GM19463 (cell line): ENCODE measurements around the gene CAPSL.
"Not testable (repeated sequence)": the region's sequence is repeated elsewhere in the genome, so short reads cannot be mapped to it uniquely, and the experiment has no call there.

Source experiments
- ATAC-seq: cut with Tn5 transposase; IDR thresholded peaks from one replicate; pipeline ENCODE4 v1.9.1; 2021; ENCODE audit warnings: mild to moderate bottlenecking, moderate library complexity; ENCODE audit not compliant: unreplicated experiment

Gene CAPSL

DNA sequence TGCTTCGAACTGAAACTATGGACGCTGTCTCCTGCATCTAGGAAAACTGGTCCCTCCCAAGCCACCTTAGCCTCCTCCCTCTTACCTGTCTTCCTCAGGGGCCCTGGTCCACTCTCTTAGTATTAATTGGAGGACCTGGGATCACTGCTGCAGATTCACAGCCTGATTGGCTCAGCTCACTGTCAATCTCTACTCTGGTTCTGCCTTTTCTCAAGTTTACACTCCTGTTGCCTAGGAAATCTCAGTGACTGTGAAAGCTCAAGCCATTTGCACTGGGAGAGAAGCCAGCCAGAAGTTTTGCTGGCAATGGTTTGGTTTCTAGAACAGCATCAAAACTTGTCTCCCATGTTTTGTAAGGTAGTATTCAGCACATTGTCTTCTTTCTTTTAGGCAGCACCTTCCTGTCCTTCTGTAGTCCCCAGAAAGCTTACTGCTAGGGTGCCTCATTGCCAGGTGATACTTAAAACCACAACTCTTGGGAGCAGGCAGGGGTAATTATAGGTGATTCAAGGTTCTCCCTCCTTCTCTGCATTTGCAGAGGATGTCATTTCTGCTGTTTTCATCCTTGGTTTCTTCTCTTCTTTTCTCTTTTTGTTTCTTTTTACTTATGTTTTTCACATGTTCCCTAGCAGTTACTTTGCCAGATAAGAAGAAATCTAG lies at the start of gene CAPSL:
Gene CAPSL (minus strand): TSS at position 55 of the 660 bp plus-strand sequence. CDS start 17,502 bp downstream, outside the sequence.
- no peak for ATAC-seq

- no peak for ATAC-seq
These were observed 49.4 kb upstream of the CAPSL start for GRCh38 chr5:35987776-35988175.

DNA sequence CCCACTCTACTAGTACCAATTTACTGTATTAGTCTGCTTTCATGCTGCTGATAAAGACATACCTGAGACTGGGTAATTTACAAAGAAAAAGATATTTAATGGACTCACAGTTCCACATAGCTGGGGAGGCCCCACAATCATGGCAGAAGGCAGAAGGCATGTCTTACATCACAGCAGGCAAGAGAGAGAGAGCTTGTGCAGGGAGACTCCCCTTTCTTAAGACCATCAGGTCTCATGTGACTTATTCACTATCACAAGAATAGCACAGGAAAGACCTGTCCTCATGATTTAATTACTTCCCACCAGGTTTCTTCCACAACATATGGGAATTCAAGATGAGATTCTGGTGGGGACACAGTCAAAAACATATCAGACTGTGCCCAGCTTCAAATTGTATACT lies 41.3 kb upstream of the CAPSL start:
- no peak for ATAC-seq

- not testable (repeated sequence) for ATAC-seq
These were observed 38.4 kb upstream of the CAPSL start for GRCh38 chr5:35976859-35977258.

DNA sequence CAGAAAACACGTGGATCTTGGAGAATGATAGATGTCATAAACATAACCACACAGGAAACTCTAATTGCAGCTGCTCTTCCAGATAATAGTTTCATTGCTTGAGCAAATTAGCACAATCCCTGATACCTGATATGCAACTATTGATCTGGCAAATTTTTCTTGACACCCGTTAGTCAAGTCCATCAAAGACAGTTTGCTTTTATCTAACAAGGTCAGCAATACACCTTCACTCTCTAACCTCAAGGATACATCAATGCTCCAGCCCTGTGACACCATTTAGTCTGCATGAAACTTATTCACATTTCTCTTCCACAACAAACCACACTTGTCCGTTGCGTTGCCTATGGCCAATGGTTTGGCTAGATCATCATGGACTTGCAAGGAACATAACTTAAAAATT lies 36.1 kb upstream of the CAPSL start:
- ATAC-seq, result no peak

- ATAC-seq, result no peak
These were observed 33.4 kb upstream of the CAPSL start for GRCh38 chr5:35971878-35972210.

GRCh38 chr5:35971186-35971877 lies 32.9 kb upstream of the CAPSL start:
- ATAC-seq, result no peak

GRCh38 chr5:35963381-35963843 lies 25.0 kb upstream of the CAPSL start:
- no peak for ATAC-seq

DNA sequence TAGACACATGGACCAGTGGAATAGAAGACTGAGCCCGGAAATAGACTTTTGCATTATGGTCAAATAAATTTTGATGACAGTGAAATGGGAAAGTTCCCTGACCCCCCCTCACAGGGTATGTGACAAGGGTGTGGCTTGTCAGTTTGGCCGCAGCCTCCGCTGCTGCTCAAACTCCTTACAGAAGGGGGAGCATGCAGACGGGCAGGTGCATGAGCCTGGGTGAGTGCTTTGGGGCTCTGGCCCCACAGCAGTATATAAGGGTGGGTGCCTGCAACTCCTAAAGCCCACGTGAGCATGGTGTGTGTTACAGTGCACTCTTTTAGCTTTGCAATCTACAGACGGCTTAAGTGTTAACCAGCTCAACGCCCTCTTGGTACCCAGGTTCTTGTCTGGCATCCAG lies 21.9 kb upstream of the CAPSL start:
- ATAC-seq, result no peak

DNA sequence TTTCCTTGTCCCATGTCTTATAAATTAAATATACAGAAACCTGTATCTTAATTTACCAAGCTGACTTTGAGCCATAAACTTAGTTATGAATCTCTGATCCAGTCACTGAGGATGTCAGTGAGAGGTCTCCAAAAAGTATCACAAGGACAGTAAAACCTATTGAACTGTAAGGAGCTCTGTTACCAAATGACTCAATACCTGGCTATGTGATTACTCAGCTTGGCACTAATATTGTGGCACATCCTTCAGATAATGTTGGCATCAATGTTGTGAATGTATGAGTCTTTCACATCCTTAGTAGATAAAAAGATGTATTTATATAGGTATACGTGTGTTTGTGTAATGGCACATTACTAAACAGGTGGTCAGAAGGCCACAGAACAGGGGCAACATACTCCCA lies 18.0 kb upstream of the CAPSL start:
- no peak for ATAC-seq

- no peak for ATAC-seq
These were observed 15.8 kb upstream of the CAPSL start for GRCh38 chr5:35954175-35954574.

- ATAC-seq, result no peak
These were observed 8.7 kb upstream of the CAPSL start for GRCh38 chr5:35947085-35947484.

DNA sequence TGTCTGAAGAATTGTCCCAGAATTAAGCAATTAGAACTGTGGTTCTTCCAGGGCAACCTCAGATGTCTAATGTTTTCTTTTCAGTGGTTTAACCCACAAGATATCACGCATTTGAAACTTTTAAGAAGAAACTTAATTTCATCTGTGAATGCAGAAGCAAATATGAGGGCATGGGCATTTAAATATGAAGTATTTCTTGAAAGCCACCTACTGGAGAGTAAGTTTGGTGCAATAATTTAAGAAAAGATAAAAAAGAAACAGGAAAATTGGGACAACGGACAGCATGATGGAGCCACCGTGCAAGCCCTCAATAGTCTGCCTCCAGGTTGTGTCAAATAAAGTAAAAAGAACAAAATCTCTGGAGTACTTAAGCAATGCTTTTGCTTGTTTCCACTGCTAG lies 1.2 kb upstream of the CAPSL start:
- no peak for ATAC-seq

DNA sequence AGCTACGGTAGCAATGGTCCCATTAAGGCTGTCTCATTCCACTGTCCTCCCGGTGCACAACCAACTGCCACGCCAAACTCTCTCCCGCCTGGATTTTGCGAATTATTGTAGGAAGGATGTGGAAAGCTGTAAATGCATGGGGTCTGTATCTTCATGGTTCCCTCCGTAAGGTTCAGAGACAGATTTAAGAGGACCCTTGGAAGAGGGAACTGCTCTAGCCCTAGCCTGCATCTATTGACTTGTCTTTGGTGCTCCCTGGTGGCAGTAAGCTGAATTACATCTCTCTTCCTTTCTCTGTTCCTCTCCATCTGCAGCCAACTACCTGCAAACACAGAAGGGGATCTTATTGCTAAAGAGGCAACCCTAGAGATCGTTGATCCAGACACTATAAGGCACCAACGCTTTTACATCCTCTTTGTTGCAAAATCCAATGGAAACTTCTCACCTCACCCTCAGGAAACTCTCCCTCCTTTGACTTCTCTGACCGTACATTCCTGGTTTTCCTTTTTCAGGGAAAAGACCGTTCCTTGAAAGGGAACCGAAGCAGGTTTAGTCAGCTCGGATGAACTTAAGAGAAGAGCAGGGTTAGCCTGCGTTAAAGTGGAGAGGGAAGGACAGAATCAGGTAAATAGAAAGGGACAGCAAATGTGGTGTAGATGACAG lies 11.9 kb downstream of the CAPSL start:
- peak; percentile 60 for ATAC-seq

DNA sequence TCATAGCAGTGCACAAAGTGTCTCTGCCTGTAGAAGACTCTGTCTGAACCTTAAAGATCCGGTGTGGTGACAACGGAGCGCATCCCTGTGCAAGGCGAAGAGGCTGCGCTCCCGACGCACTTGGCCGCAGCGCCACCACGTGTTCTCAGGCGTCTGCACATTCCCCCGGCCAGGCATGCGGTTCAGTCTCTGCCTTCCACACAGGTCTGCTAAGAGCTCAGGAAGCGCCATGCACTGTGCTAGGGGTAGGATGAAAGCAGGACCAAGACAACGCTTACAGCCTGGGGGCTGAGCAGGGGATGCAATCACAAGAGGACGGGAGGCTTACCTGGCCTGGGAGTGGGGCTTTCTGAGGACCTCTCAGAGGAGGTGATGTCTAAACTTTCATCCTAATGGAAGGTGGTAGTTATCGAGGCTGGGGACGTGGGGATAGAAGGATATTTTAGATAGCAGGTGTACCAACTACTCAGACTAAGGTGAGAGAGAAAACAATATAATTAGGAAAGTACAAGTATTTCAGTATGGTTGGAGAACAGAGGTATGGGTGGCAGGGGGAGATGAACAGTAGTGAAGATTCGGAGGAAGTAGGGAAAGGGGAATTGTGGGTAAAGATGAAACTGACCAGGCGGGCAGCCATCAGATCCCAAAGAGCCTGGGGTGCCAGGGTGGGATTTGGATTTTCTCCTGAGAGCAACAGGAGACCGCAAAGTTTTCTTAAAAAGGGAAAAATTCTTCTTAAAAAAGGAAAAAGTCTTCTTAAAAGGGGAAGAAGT lies 13.3 kb downstream of the CAPSL start:
- ATAC-seq, result peak; percentile 89

DNA sequence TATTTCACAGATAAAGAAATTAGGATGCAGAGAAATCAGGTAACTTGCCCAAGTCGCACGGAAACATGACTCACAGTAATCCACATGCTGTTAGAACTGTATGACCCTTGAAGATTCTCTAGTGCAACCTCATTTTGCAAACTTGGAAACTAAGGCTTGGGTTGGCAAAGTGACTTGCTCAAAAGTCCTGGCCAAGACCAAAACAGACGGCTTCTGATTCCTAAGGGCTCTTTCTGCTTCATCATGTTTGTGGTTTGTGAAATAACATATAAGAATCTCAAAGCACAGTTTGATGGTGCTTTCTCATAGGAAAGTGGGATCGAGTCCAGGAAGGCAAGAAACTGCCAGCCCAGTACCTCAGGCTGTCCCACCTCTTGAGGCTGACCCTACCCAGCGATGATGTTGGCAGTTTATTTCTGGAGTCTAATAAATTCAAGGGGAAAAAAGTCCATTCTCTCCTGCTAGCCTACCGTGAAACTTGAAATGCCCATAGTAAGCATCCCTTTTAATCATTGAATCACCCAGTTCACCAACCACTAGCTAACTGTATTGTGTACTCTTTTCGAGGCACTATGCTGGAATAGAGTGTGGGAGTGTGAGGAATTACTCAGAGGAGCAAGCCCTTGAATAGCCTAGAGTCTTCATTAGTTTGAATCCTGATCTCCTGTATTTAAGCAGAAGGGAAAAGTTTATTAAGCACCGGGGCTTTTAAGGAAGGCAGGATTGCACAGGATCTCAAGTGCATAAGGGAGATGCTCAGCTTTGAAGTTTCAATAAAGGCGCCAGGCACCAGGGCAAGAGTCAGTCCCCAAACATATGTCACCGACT lies 14.1 kb downstream of the CAPSL start:
- no peak for ATAC-seq

DNA sequence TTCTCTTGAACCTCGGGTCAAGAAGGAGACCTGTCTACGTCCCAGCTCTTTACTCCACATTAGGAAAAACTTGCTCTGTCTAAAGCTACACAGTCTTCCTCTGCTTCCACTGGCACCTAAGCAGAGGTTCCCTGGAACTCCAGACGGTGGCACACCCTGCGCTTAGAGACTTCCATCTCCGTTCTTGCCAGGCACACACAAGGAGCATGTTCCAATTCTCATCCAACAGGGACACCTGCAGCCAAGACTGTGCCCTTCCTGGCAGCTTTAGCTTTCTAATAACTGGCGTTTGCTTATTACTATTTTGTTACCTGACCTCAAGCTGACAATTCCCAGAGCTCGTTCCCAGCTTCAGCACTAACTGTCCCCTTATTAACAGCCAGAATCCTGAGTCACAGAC lies 16.0 kb downstream of the CAPSL start:
- ATAC-seq, result no peak

DNA sequence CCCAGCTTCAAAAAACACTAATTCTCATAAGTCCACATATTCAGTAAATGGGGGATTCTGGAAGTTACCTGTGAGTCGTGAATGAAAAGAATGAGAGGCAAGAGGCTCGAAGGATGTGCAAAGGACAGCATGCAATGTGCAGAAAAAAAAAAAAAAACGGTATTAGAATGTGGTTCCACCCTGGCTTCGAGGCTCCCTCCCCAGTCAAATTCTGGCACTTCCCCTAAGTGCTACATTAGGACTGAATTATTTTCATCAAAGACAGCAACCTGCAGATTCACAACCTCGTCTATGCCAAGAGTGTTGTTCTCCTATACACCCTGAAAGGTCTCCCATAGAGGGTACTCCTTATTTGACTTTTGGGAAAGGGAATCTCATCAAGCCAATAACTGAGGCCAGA lies 16.5 kb downstream of the CAPSL start:
- no peak for ATAC-seq

- ATAC-seq, result no peak
These were observed 17.5 kb downstream of the CAPSL start for GRCh38 chr5:35920890-35921289.

DNA sequence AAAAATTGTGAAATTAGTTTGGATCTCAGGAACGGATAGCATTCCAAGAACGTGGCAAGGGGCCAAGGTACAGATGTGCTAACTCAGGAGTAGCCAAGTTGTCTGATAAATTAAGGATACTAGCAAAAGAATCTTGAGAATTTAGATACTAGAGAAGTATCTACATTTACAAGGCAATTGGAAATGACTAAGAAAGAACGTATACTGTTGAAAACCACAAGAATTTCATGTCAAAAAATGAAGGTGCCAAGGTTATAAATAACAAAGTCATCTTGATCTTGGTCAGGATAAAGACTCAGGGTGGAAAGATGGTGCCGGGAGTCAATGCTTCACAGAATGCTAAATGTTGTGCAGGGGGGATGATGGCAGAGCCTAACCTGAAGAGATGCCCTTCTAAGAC lies 19.2 kb downstream of the CAPSL start:
- no peak for ATAC-seq

DNA sequence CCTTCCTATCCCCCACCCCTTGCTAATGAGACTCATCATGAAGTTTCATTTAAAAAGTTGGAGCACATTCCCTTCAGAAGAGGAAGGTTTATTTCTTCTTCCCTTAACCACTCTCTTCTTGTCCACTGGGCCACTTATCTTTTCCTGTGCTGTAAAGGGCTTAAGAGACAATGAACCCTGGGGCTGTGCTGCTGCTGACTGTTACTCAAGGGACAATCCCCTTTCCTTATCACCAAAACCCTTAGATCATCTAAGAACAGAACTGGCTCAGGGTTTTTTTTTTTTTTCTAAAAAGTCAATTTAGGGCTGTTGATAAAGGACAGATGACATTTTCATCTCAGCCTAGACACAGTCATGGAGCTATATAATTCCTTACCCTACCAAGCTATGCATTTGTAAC lies 29.6 kb downstream of the CAPSL start:
- no peak for ATAC-seq
